Chondrocyte (in vitro differentiated cells): ENCODE results near the gene GPC3. TPM values are rescaled to one million over a fixed set of nuclear protein-coding genes. Genes with fewer than 3 reads are reported as not detected.
"Not testable (repeated sequence)": the region's sequence is repeated elsewhere in the genome, so short reads cannot be mapped to it uniquely, and the experiment has no call there.

Experiments used
- DNase-seq: peaks from one replicate; pipeline ENCODE4 v3.0.0; 2021; ENCODE audit warnings: mixed read lengths, low spot score
- H3K27ac Mint-ChIP-seq: one replicate; pipeline ENCODE4 v1.8.0; 2021; ENCODE audit warnings: mild to moderate bottlenecking, moderate library complexity, mixed read lengths; ENCODE audit not compliant: unreplicated experiment
- H3K27me3 Mint-ChIP-seq: 2 replicates; pipeline ENCODE4 v1.8.0; 2021; ENCODE audit warnings: low read depth, mixed read lengths
- H3K36me3 Mint-ChIP-seq: 2 replicates; pipeline ENCODE4 v1.8.0; 2021; ENCODE audit warnings: low read depth, mixed read lengths
- H3K4me1 Mint-ChIP-seq: 2 replicates; pipeline ENCODE4 v1.8.0; 2021; ENCODE audit warnings: low read depth, mild to moderate bottlenecking, mixed read lengths
- H3K4me3 Mint-ChIP-seq: one replicate; pipeline ENCODE4 v1.8.0; 2021; ENCODE audit warnings: mild to moderate bottlenecking, moderate library complexity, mixed read lengths; ENCODE audit not compliant: unreplicated experiment
- H3K9me3 Mint-ChIP-seq: 2 replicates; pipeline ENCODE4 v1.8.0; 2021; ENCODE audit warnings: low read depth, mixed read lengths
- CTCF ChIP-seq: fragments of 200-600 bp; sonication (generic); IDR thresholded peaks from 2 replicates; pipeline ENCODE4 v1.5.0; 2021; ENCODE audit warnings: antibody characterized with exemption, mild to moderate bottlenecking, moderate library complexity
- total RNA-seq: library from RNA; stranded (reverse); gene quantifications from 3 replicates; pipeline ENCODE4 v1.2.1, GENCODE V29; 2021

The GPC3 gene
- total RNA-seq, 1 donor from 2014 or later = 1.9 TPM

DNA sequence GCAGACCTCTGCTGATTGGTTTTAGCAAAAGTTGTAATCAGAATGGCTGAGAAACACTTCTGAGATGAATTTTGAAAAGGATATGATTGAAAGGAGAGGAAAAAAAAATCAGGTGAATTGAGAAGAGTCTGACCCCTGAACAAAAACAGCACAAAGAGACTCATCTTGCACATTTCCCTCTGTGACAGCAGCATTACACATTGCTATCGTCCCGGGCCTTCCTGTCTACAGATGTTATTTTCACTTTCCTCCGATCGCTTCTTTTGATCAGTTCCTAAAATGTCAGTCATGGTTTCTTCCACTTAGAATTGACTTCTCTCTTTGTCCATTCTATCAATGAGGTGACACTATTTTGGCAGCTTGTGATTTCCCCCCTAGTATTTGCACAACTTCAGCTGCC, 262.6 kb downstream of the GPC3 start:
- Mint-ChIP-seq H3K27ac (no peak overlapping the region), H3K36me3 (no peaks in the 10 kb centered on the region), H3K4me3 (no peak overlapping the region), H3K27me3 (no peaks in the 10 kb centered on the region), H3K9me3 (peaks cover 2% of the 10 kb centered on the region), H3K4me1 (peaks cover 17% of the 10 kb centered on the region)
- DNase-seq = no peak
- TF ChIP-seq CTCF = no peak

DNA sequence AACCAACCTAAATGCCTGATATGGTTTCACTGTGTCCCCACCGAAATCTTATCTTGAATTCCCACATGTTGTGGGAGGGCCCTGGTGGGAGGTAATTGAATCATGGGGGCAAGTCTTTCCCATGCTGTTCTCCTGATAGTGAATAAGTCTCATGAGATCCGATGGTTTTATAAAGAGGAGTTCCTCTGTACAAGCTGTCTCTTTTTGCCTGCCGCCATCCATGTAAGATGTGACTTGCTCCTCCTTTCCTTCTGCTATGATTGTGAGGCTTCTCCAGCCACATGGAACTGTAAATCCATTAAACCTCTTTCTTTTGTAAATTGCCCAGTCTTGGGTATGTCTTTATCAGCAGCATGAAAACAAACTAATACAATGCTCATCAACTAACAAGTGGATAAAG, 265.1 kb downstream of the GPC3 start:
- not testable (repeated sequence) for H3K27ac Mint-ChIP-seq, H3K36me3 Mint-ChIP-seq, H3K27me3 Mint-ChIP-seq, H3K9me3 Mint-ChIP-seq, DNase-seq, H3K4me1 Mint-ChIP-seq, H3K4me3 Mint-ChIP-seq

DNA sequence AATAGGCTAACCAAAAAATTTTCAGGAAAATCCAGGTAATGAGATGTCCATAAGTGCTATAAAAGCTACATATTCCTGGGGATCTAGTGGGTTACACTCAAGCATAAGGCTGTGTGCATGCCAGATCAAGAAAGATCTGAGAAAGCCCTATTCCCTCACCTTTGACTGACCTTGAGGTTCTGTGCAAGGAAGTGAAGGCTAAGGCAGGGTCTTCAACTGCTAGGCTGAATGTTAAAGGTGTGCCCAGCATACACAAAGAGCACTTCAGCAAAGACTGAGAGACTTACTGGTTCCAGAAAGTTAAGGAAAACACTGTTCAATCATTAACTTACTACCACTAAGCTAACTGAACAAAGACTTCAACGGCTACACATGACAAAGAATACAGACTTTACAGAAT, 269.7 kb downstream of the GPC3 start:
- H3K4me3 Mint-ChIP-seq = no peak overlapping the region
- no peaks in the 10 kb centered on the region for H3K36me3 Mint-ChIP-seq
- peaks cover 2% of the 10 kb centered on the region for H3K9me3 Mint-ChIP-seq
- no peak for TF ChIP-seq CTCF
- H3K27me3 Mint-ChIP-seq = no peaks in the 10 kb centered on the region
- DNase-seq = no peak
- H3K4me1 Mint-ChIP-seq = no peaks in the 10 kb centered on the region
- no peak overlapping the region for H3K27ac Mint-ChIP-seq

GRCh38 chrX:133709501-133709900, 275.9 kb downstream of the GPC3 start:
- no peak overlapping the region for H3K27ac Mint-ChIP-seq
- no peaks in the 10 kb centered on the region for H3K27me3 Mint-ChIP-seq
- no peak for DNase-seq
- no peaks in the 10 kb centered on the region for H3K4me1 Mint-ChIP-seq
- no peak overlapping the region for H3K4me3 Mint-ChIP-seq
- H3K9me3 Mint-ChIP-seq = no peaks in the 10 kb centered on the region
- H3K36me3 Mint-ChIP-seq = no peaks in the 10 kb centered on the region
- no peak for TF ChIP-seq CTCF

- H3K27ac Mint-ChIP-seq = no peak overlapping the region
- no peaks in the 10 kb centered on the region for H3K9me3 Mint-ChIP-seq
- TF ChIP-seq CTCF = no peak
- no peaks in the 10 kb centered on the region for H3K36me3 Mint-ChIP-seq
- H3K4me3 Mint-ChIP-seq = no peak overlapping the region
- H3K27me3 Mint-ChIP-seq = no peaks in the 10 kb centered on the region
- H3K4me1 Mint-ChIP-seq = no peaks in the 10 kb centered on the region
- no peak for DNase-seq
Observed at GRCh38 chrX:133706890-133707289, 278.5 kb downstream of the GPC3 start.

DNA sequence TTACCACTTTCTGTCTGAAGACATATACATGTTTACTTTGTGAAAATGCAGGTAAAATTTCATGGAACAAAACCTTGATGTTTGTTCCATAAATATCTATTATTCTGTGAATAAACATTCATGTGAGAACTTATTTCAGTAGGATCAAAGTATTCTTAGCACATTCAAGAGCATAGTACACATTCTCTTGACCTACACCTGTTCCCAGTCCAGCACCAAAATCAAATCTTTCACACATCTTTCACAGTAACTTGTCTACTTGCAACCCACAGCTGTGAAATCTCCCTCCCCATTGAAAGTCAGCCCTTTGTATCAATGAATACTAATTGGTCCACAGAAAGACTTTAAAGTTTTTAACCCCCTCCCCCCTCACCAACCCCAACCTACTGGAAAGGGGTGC, 283.2 kb downstream of the GPC3 start:
- peaks cover 16% of the 10 kb centered on the region for H3K4me1 Mint-ChIP-seq
- no peaks in the 10 kb centered on the region for H3K36me3 Mint-ChIP-seq
- H3K27ac Mint-ChIP-seq = no peak overlapping the region
- DNase-seq = no peak
- H3K9me3 Mint-ChIP-seq = no peaks in the 10 kb centered on the region
- H3K4me3 Mint-ChIP-seq = no peak overlapping the region
- no peaks in the 10 kb centered on the region for H3K27me3 Mint-ChIP-seq
- no peak for TF ChIP-seq CTCF
